ENCODE results near the gene SCGB2A2.

SCGB2A2 gene

DNA sequence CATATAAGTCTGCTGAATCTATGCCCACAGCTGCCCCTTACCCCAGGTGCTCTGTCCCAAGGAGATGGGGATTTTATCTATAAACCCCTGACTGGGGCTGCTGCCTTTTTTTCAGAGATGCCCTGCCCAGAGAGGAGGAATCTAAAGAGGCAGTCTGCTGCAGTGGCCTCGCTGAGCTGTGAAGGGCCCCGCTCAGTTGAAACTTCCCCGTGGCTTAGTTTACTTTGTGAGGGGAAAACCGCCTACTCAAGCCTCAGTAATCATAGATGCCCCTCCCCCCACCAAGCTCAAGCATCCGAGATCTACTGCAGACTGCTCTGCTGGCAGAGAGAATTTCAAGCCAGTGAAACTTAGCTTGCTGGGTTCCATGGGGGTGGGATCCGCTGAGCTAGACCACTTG lies 36.3 kb downstream of the SCGB2A2 start:
- no peak for DNase-seq (ENCODE audit: low read depth in 2 of 2)

DNA sequence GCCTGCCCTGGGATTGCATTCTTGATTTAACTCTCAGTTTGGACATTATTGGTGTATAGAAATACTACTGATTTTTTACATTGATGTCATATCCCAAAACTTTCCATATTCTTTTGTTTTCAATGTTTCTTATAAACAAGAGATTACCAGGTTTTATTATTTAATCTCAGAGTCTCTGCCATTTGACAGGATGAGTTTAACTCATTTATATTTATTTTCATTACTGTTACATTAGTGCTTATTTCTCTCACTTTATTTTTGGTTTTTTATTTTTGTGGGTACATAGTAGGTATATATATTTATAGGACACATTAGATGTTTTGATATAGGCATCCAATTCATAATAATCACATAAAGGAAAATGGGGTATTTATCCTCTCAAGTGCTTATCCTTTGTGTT lies 38.0 kb downstream of the SCGB2A2 start:
- DNase-seq (ENCODE audit: low read depth in 2 of 2): no peak

- DNase-seq (ENCODE audit: low read depth in 2 of 2): no peak
Observed at GRCh38 chr11:62309991-62310390, 40.0 kb downstream of the SCGB2A2 start.

DNA sequence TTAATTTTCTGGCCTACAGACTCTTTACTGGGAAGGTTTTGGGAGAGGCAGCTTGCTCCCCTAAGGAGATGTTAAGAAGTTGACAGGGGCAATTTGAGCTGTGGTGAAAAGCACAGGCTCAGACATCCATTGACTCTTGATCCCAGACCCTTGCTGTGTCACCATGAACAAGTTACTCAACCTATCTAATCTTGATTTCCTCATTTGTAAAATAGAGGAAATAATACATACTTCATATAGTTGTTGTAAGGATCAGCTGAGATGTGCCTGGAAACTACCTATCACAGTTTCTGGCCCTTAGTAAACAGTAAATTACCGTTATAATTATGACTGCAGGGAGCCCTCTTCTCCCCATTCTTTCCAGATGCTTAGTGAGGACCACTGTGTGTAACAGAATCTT lies 45.5 kb downstream of the SCGB2A2 start:
- DNase-seq (ENCODE audit: low read depth in 2 of 2): no peak

GRCh38 chr11:62322524-62322923 lies 52.6 kb downstream of the SCGB2A2 start:
- no peak for DNase-seq (ENCODE audit: low read depth in 2 of 2)
